MM.1S (cell line): ENCODE measurements around the gene NR1H3.
A peak's percentile ranks its signal among the peaks of the same experiment; 100 is the strongest.

Experiments
- EZH2 ChIP-seq: fragments of 300-600 bp; sonication (generic); optimal IDR thresholded peaks from 2 replicates; pipeline ENCODE3; 2017; ENCODE audit warnings: low read depth, mild to moderate bottlenecking, antibody characterized with exemption, low read length, mixed read lengths
- TF ChIP-seq, protein P1 (sequence below): fragments of 300-600 bp; sonication (generic); IDR thresholded peaks from 2 replicates; pipeline ENCODE4 v1.5.1; 2016; ENCODE audit warnings: antibody characterized with exemption, low read length, mixed read lengths

GRCh38 chr11:47259232-47259977, 1.6 kb downstream of the NR1H3 start:
- TF ChIP-seq EZH2, result no peak
- TF ChIP-seq, protein P1, sequence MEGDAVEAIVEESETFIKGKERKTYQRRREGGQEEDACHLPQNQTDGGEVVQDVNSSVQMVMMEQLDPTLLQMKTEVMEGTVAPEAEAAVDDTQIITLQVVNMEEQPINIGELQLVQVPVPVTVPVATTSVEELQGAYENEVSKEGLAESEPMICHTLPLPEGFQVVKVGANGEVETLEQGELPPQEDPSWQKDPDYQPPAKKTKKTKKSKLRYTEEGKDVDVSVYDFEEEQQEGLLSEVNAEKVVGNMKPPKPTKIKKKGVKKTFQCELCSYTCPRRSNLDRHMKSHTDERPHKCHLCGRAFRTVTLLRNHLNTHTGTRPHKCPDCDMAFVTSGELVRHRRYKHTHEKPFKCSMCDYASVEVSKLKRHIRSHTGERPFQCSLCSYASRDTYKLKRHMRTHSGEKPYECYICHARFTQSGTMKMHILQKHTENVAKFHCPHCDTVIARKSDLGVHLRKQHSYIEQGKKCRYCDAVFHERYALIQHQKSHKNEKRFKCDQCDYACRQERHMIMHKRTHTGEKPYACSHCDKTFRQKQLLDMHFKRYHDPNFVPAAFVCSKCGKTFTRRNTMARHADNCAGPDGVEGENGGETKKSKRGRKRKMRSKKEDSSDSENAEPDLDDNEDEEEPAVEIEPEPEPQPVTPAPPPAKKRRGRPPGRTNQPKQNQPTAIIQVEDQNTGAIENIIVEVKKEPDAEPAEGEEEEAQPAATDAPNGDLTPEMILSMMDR, result peak; percentile 50
